ENCODE data around the gene ZNF428.

Gene ZNF428

GRCh38 chr19:43616954-43617353 is 2.5 kb downstream of the ZNF428 start:
- Histone ChIP-seq H3K27me3 (no peaks in the 10 kb centered on the region), H3K4me3 (ENCODE audit: low read depth, low read length) (no peak overlapping the region), H3K4me1 (no peaks in the 10 kb centered on the region), H3K9me3 (no peaks in the 10 kb centered on the region), H3K36me3 (peaks cover 16% of the 10 kb centered on the region)
- DNase-seq = no peak
- no peak for TF ChIP-seq CTCF (IDR thresholded peaks at IDR 0.05; ENCODE audit: low read depth, low read length)

- H3K27me3 ChIP-seq = no peaks in the 10 kb centered on the region
- H3K9me3 ChIP-seq = no peaks in the 10 kb centered on the region
- DNase-seq = no peak
- no peak overlapping the region for H3K4me3 ChIP-seq (ENCODE audit: low read depth, low read length)
- TF ChIP-seq CTCF (IDR thresholded peaks at IDR 0.05; ENCODE audit: low read depth, low read length) = no peak
- H3K4me1 ChIP-seq = no peaks in the 10 kb centered on the region
- H3K36me3 ChIP-seq = peaks cover 22% of the 10 kb centered on the region
Measured at GRCh38 chr19:43616306-43616705, 3.1 kb downstream of the ZNF428 start.

- Histone ChIP-seq H3K4me1 (no peaks in the 10 kb centered on the region), H3K4me3 (ENCODE audit: low read depth, low read length) (no peak overlapping the region), H3K36me3 (peaks cover 32% of the 10 kb centered on the region), H3K9me3 (no peaks in the 10 kb centered on the region), H3K27me3 (no peaks in the 10 kb centered on the region)
- no peak for DNase-seq
- TF ChIP-seq CTCF (IDR thresholded peaks at IDR 0.05; ENCODE audit: low read depth, low read length) = no peak
Measured at GRCh38 chr19:43612374-43612773, 7.1 kb downstream of the ZNF428 start.

GRCh38 chr19:43611788-43612187 is 7.6 kb downstream of the ZNF428 start, which contains the start of gene SRRM5:
TSS of gene SRRM5 (plus strand) at chr19:43612088. CDS start at chr19:43612122, 34 bp downstream.
- no peaks in the 10 kb centered on the region for H3K27me3 ChIP-seq
- no peaks in the 10 kb centered on the region for H3K9me3 ChIP-seq
- no peak for TF ChIP-seq CTCF (IDR thresholded peaks at IDR 0.05; ENCODE audit: low read depth, low read length)
- no peak within 1 kb of the TSS for H3K4me3 ChIP-seq (ENCODE audit: low read depth, low read length)
- DNase-seq = no peak
- no peaks in the 10 kb centered on the region for H3K4me1 ChIP-seq
- H3K36me3 ChIP-seq = peaks cover 36% of the 10 kb centered on the region

GRCh38 chr19:43610493-43610892 is 8.9 kb downstream of the ZNF428 start:
- peaks cover 41% of the 10 kb centered on the region for H3K36me3 ChIP-seq
- H3K9me3 ChIP-seq = no peaks in the 10 kb centered on the region
- TF ChIP-seq CTCF (IDR thresholded peaks at IDR 0.05; ENCODE audit: low read depth, low read length) = no peak
- no peaks in the 10 kb centered on the region for H3K27me3 ChIP-seq
- no peak for DNase-seq
- H3K4me3 ChIP-seq (ENCODE audit: low read depth, low read length) = no peak overlapping the region
- no peaks in the 10 kb centered on the region for H3K4me1 ChIP-seq

- no peak for DNase-seq
- Histone ChIP-seq H3K4me1 (no peaks in the 10 kb centered on the region), H3K27me3 (no peaks in the 10 kb centered on the region), H3K4me3 (ENCODE audit: low read depth, low read length) (no peak overlapping the region), H3K9me3 (no peaks in the 10 kb centered on the region), H3K36me3 (peaks cover 41% of the 10 kb centered on the region)
- TF ChIP-seq CTCF (IDR thresholded peaks at IDR 0.05; ENCODE audit: low read depth, low read length) = no peak
Measured at GRCh38 chr19:43609872-43610271, 9.6 kb downstream of the ZNF428 start.
